ENCODE measurements around the gene KAZN.

- TF ChIP-seq POLR2A (IDR thresholded peaks at IDR 0.05; ENCODE audit: control extremely low read depth in 1 of 2, low read depth in 2 of 2, low read length in 2 of 2) (no peak), CTCF (IDR thresholded peaks at IDR 0.05; ENCODE audit: control extremely low read depth in 1 of 3, insufficient read depth in 1 of 3, low read depth in 1 of 3, low read length in 3 of 3) (no peak), JUN (IDR thresholded peaks at IDR 0.05; ENCODE audit: low read depth, low read length) (no peak), RBBP5 (IDR thresholded peaks at IDR 0.05; ENCODE audit: borderline replicate concordance, low read depth, low read length) (no peak), POLR2AphosphoS5 (IDR thresholded peaks at IDR 0.05; ENCODE audit: low read depth, low read length) (no peak), EZH2 (IDR thresholded peaks at IDR 0.05; ENCODE audit: low read depth, low read length, severe bottlenecking) (no peak), TAF1 (IDR thresholded peaks at IDR 0.05; ENCODE audit: low read depth, low read length) (no peak), TEAD4 (IDR thresholded peaks at IDR 0.05; ENCODE audit: low read depth, low read length) (no peak), TAF7 (optimal IDR thresholded peaks at IDR 0.05; ENCODE audit: borderline replicate concordance, low read depth, low read length) (no peak), MAX (IDR thresholded peaks at IDR 0.05) (no peak)
These were observed 187.7 kb downstream of the KAZN start for GRCh38 chr1:14786109-14786675.
